Pulmonary artery endothelial cell (primary cell): ENCODE results near the gene PYCR2. TPM values are rescaled to one million over a fixed set of nuclear protein-coding genes. Genes with fewer than 3 reads are reported as not detected.

Experiments used
- DNase-seq: peaks from one replicate; pipeline ENCODE4 v3.0.0-alpha.2; 2011; ENCODE audit warnings: low read depth, low spot score
- total RNA-seq: library from RNA; depleted of rRNA; stranded (reverse); fragments of >200 nt; gene quantifications from 2 replicates; pipeline ENCODE4 v1.2.3, GENCODE V29; 2014

PYCR2 gene
- total RNA-seq, 1 donor from 2014 or later, result 48.0 TPM

GRCh38 chr1:225879521-225880221 lies 44.4 kb downstream of the PYCR2 start:
- no peak for DNase-seq

DNA sequence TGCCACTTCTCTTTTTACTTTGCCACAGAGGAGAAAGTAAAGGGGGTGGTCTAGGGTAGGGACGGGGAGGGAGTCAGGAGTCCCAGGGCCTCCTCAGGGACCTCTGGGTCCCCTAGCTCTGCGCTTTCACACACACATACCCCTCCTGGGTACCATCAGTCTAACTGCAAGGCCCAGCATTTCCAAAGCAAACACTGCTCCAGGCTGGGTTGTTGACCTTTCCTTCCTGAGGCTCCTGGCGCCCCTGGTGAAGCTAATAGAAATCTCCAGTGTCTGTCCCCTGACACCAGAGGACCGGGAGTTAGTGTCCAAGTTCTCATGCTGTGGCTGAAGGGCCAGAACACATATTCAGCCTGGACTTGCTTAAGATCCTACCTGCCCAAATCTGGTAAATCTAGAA lies 45.8 kb downstream of the PYCR2 start:
- no peak for DNase-seq

DNA sequence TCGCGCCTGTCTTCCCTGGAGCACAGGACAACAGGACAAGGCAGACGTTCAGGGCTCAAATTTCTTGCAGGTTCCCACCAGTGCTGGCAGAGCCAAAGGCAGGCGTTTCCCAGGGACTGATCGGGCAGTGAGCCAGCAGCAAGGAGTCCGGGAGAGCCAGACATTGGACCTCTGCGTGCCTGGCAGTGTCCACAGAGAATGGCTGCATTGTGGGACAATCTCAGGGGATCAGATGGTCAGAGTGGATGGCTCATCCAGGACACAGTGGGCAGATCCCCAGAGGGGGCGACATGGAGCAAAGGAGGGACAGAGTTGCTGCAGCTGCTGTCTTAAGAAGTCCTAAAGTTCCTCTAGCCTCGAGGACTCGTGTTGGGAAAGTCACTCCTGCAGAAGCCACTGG lies 46.5 kb downstream of the PYCR2 start:
- no peak for DNase-seq

GRCh38 chr1:225876900-225877510 lies 47.0 kb downstream of the PYCR2 start:
- no peak for DNase-seq

DNA sequence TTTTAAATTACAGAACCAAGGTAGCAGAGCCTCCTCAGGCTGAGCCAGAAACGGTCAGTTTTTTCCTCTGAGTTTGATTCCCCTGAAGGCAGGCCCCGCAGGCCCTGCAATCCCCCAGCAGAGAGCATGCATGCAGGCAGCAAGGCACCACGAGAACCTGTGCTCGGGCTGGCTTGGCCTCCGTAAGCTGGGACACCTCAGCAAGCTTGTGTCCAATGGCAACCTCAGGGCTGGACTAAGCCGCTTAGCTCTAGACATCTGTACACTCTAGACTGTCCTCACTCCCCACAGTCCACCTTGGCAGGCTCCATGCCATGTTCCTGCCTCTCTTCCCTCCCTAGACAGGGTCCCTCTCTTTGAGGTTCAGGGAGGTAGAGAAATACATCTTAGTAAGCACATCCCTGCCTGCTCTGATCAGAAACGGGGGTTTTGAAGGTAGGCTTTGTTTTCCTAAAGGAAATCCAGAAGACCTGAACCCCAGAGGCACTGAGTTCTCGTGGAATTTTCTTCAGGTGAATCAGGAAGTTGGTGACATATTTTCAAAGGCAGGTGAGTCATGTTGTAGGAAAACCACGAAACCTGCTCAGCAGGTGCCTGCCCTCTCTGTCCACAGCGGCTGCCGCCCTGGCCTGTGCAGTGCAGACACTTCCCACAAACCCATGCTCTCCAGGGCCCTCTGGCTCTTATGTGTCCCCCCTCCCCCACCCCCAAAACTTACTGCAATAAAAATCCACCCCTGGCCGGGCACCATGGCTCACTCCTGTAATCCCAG lies 48.8 kb downstream of the PYCR2 start:
- no peak for DNase-seq

- DNase-seq, result no peak
Observed at GRCh38 chr1:225874431-225874830, 49.6 kb downstream of the PYCR2 start.

- no peak for DNase-seq
Observed at GRCh38 chr1:225873281-225873850, 50.7 kb downstream of the PYCR2 start.

GRCh38 chr1:225872075-225872430 lies 52.0 kb downstream of the PYCR2 start:
- no peak for DNase-seq

DNA sequence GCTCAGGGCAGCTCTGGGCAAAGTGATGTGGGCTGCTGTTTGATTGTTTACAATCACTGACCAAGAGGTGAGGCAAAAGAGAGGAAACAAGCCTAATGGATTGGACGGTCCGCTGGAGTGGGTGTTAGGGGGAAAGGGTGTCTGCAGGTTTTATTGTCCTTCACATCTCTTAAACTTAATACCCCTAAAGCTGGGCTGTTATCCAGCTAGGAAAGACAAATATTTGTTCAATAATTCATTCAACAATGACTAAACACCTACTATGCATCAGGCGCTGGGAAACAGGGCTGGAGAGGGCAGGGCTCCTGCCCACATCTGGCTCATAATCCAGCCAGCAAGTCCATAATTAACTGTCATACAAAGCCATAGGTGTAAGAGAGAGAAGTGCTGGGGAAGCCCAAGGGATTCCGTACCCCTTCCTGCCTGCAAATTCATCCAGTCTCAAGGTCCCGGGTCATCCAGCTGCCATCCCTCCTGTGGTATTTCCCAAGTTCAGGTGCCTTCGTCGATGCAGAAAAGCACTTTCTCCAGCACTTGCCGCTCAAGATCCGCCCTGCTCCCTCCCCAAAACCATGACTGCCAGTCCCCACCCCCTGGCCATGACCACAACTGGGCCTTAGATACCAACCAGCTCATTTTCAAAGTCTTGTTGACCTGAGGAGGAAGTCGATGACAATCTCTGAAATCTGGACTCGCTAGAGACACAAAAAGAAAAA lies 52.5 kb downstream of the PYCR2 start:
- DNase-seq, result no peak

DNA sequence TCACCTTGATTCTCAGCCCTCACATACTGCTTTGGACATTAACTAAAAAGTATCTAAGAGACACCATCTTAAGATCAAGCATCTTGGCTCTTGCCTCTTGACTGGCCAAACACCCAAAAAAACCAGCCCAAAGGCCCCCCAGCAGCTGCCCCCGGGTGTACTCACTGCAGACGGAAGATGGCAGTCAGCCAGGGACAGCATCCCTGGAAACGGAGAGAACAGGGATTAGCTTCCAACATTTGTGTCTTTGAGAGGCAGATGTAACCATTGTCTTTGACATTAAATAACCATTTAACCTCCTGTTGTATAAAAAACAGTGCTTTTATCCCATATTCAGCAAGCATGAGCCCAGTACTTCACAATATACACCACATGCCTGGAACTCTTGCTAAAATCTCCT lies 53.1 kb downstream of the PYCR2 start:
- DNase-seq, result no peak

Other genes with a start within 250 kb of the PYCR2 start
- 210 and 267 TPM in 2 replicates for gene SRP9, start 146.4 kb downstream of the PYCR2 start, total RNA-seq
- gene EPHX1, start 114.1 kb downstream of the PYCR2 start, total RNA-seq, result 7.1 and 12.4 TPM in 2 replicates
- 8.3 and 12.7 TPM in 2 replicates for gene TMEM63A, start 41.9 kb downstream of the PYCR2 start, total RNA-seq
- not detected in 2 replicates for gene LEFTY1, start 35.1 kb downstream of the PYCR2 start, total RNA-seq
- gene LEFTY2, start 17.0 kb upstream of the PYCR2 start, total RNA-seq, result 0.26 TPM in 1 of 2 replicates, not detected in the other
- gene SDE2, start 75.1 kb upstream of the PYCR2 start, total RNA-seq, result 27.7 and 32.6 TPM in 2 replicates
- 184 and 188 TPM in 2 replicates for gene H3-3A, start 138.5 kb upstream of the PYCR2 start, total RNA-seq